Hindlimb muscle (tissue), 1 donor: ENCODE data around the gene SKAP1. TPM values are rescaled to one million over a fixed set of nuclear protein-coding genes. Genes with fewer than 3 reads are reported as not detected.
"Not testable (repeated sequence)": the region's sequence is repeated elsewhere in the genome, so short reads cannot be mapped to it uniquely, and the experiment has no call there.

Experiments
- DNase-seq: peaks from one replicate; pipeline ENCODE4 v3.0.0-alpha.2; 2013
- polyA plus RNA-seq: library from polyadenylated mRNA; unstranded; fragments of 120-200 nt; gene quantifications from one replicate; pipeline ENCODE4 v1.2.1, GENCODE V29; 2013; ENCODE audit not compliant: insufficient read length

The SKAP1 gene
- polyA plus RNA-seq, 1 donor, result 0.70 TPM

DNA sequence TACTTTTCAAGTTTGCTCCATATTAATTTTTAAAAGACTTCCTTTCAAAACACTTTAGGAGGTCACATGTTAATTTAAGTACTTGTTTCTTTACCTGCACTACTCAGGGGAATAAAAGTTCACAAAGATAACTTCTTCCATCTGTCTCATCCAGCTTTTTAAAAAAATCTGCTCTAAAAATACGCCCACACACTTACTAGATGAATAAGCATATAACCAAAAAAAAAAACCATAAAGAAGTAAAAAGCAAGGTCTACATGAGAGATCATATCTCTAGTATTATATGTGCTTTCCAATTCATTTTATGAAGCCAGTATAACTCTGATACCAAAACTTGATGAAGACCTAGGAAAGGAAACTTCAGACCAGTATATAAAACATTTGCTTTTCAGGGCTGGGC is 17.2 kb downstream of the SKAP1 start:
- DNase-seq, result no peak

DNA sequence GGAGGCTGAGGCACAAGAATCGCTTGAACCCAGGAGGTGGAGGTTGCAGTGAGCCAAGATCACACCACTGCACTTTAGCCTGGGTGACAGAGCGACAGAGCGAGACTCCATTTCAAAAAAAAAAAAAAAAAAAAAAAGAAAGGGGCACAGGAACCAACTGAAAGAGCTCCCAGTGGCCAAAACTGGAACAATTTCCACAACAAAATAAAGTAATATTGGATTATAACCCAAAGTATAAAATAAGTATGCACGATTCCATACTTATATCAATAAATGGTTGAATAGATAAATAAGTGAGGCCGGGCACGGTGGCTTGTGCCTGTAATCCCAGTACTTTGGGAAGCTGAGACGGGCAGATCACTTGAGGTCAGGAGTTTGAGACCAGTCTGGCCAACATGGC is 19.2 kb downstream of the SKAP1 start:
- not testable (repeated sequence) for DNase-seq

DNA sequence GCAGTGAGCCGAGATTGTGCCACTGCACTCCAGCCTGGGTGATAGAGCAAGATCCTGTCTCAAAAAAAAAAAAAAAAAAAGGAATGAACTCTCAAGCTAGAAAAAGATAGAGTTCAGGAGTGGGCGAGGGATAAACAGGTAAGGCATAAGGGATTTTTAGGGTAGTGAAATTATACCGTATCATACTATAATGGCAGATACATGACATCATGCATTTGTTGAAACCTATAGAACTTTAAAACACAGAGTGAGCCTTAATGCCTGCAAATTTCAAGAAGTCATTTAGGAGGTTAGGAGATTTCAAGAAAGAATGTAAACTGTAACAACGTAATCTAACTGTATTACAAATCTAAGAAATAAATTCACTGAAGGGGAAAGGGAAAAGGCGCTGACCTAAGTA is 20.4 kb downstream of the SKAP1 start:
- no peak for DNase-seq

DNA sequence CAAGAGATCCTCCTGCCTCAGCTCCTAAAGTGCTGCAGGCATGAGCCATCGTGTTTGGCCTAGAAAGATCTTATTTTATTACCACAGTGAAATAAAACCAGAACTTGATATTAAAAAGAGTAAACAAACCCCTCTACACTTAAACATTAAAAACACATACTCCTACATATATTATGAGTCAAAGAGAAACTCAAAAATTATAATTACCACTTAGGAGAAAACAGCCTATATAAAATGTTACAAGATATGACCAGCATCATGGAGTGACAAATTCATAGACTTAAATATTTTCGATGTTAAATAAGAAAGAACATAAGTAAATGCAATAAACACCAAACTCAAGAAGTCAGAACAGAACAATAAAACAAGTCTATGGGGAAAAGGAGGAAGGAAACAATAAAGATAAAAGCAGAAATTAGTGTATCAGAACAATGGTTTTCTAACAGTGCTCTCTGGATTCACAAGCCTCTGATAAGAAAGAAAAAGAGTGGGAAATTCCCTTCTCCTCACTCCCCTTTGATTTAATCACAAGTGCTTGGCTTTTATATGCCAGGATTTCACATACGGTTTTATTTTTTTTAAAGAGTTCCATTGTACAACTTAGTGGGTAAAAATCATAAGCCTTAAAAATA is 23.0 kb downstream of the SKAP1 start:
- no peak for DNase-seq

DNA sequence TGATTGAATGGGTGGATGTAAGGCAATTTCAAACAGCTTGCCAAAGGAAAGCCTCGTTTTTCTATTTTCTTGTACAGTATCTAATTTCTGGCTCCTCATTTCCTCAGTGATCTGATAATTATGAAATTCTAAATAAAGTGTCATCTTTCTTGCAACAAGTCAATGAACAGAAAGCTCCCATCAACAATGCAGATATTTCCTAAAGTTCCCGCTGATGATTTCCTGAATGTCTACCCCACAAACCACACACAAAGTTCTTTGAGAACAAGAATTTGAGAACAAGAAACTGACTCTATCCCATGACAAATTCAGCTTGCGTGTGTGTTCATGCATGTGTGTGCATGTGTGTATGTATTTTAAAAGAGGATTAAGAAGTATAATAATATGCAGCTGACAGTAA is 35.2 kb downstream of the SKAP1 start:
- DNase-seq, result no peak

DNA sequence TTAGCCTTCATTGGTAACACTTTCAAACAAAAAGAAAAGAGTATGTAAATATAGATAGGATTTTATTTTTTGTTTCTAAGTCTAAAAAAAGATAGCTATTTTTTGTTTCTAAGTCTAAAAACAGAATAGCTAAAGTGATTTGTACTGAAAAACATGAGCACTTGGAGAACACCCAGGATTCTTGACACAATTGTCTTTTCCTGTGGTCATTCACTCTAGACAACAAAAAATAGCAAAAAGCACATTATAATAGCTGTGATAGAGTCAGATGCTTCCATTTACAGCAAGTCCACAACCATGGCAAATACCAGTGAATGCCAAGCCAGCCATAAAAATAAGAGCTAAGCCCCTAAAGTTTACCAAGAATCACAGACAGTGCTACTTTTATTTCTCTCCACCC is 36.7 kb downstream of the SKAP1 start:
- no peak for DNase-seq

DNA sequence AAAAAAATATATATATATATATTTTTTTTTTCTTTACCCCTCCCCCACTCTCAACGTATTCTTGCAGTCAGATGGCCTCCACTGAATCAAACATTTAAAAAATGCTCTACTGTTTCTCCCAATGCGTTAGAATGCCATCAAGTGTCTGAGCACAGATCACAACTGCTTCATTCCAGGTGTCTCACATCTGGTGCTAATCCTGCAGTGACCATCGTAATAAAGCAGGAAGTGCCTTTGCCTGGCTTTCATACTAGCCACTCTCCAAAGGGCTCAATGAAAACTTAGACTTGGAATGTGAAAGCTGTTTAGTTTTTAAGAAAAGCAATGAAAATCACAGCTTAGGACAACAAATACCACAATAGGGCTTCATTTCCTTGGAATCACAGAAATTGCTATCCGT is 37.2 kb downstream of the SKAP1 start:
- DNase-seq, result no peak

DNA sequence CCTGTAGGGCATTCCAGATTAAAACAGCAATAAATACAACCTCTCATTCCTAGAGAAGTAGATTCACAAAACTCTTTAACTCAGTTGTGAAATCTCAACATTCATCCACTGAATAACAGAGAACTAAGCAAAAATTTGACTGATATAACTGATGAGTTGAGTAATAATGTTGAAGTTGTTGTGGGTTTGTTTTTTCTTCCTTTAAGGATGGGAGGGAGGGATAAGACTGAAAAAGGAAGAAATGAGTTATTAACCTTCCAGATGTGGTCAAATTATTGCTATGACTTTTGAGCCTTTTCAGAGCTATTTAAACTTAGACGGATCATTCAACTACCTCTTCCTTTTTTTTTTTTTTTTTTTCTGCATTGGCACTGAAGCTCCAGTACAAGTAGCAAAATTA is 38.6 kb downstream of the SKAP1 start:
- DNase-seq, result no peak

DNA sequence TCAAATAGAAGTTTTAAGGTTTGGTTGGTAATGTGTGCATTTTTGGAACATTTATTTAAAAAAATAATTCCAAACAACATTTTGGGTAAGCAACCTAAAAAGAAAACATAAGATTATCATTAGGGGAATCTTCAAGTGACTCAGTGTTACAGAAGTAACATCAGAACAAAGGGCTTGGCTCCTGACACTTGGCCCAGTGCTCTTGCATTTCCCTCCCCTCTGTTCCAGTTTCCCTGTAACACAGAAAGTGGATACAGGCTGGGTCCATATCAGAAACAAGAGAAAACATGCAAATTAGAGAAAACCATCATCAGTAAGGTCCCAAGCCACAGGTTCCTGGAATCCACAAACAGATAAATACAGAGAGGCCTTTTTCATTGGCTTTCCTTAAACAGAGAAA is 40.1 kb downstream of the SKAP1 start:
- DNase-seq, result no peak

DNA sequence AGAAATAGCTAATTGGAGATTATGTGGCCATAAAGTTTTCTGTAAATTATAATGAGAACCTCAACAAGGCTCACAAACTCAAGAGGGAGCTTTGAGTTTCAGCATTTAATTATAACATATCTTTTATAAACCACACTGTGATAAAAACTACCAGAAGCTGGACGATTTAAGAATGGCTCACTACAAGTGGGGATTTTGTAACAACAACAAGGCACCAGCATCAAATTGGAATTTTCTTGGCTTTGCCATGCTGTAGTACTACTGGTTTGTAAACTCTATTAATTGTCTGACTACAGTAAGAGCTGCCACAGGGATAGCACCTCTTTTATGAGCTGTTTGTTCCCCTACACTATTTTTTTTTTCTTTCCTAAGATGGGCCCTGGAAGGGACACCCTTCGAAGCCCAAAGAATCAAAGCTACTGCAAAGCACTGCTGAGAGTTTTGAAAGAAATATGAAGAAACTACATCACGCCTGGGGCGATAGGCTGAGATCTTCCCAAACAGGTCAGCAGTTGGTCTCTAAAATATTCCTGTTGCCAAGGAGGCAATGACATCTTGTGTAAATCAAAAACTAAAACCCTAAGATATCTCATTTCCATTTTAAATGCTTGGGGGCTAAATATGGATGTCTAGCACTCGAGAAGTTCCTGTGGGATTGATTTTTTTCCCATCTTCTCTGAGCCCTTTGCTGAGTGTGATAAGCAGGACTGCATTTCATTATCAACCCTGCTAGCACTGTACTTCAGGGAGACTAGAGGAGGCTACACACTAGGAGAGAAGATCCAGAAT is 40.9 kb downstream of the SKAP1 start:
- DNase-seq, result no peak

DNA sequence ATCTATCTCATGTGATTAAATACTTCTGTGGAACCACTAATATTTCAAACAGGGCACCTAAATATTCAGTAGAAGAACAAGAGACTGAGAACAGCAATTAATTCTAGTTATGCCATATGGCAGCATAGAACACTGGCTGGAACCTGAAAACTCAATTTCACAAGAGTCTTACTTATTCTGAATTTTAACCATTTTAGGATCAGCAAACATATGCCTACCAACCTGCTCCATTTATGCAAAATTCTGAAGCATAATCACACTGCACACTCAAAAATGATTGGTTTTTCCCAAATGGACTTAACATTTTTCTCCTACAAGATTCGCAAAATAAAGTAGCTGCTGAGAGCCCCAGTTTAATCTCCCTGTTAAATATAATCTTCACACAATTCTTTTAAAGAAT is 43.2 kb downstream of the SKAP1 start:
- DNase-seq, result no peak

DNA sequence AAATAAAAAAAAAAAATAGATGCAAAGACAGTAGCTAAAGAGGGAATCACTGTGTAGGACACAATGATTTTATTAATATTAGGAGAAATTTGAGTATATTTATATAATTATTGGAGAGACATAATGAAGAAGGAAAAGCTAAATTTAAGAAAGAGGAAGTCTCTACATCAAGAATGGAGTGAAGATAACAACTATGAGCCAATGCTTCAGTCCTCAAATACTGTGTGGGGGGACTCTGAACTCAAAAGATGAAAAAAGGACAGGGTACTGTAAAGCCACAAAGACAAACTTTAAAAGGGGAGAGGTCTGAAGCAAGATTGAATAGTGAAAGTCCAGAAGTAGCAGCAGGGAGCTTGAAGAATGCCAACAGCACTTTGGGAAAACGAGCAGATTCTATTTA is 44.7 kb downstream of the SKAP1 start:
- no peak for DNase-seq

DNA sequence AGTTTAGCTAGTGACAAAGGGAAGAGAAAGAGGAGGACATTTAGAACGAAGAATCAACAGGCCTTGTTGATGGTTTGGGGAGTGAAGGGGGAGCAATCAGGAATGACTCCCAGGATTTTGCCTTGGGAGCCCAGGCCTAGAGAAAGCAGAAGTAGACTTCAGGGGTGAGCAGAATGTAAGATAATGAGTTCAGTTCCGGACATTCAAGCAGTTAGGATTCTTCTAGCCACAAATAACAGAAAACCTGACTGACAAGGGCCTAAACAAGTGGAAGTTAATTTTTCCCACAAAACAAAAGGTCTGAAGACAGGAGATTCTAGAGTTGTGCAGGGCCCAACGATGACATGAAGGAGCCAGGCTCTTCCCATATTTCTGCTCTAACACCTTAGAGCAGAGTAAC is 45.9 kb downstream of the SKAP1 start:
- DNase-seq, result no peak

DNA sequence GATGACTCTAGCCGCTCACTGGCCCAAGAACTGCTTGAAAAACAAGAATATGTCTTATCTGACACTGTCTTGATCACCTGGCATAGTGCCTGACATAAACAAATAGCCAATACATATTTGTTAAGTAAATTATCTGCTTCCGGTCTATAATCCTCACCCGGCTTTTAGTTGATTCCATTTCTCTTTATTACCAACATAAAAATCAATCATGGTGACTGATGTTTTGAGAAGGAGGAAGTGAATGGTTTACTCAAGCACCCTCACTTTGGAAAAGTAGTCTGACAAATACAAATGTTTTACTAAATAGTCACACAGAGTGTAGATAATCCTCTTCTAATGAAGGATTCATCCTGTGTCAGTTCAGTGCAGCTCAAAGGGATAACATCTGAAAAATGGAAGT is 47.0 kb downstream of the SKAP1 start:
- DNase-seq, result no peak

DNA sequence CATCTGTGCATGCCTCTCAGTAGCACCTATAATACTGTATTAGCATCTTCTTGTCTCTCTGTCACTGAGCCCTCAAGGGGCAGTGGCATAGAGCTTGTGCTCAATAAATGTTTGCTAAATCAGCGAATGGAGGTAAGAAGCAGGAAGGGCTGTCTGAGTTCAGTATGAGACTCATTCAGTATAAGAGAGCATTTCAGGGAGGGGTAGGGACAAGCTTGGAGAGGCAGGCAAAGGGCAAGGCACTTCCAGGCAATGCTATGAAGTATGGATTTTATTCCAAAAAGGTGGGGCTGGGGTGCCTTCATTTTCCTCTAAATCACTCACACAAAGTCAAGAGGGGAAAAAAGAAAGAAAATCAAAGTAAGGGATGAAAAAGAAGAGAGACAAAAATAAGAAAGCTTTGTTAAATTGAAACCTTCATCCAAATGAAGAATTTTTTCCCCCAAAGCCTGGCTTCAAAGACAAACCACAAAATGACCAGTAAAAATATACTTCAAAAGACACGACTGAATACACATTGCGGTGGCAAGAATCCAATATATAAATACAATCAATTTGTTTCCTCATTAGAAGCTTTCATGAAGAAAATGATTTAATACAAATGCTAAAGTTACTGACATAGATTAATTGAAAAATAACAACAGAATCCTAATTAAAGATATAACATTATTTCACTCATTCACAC is 51.2 kb downstream of the SKAP1 start:
- no peak for DNase-seq

DNA sequence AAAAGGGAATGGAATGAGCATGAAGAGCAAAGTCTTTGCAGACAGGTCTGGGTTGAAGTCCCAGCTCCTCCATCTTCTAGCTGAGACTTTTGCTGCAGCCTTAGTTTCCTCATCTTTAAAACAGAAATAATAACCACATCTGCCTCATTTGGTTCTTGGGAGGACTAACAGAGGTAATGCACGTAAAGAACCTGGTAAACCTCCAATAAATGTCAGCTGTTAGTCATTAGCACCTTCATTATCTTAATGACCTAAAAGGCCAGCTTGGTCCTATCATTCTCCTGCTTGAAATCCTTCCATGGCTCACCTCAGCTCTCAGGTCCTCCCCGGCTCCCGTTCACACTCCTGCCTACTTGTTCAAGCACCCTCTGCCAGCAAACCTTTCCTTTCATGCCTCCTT is 51.8 kb downstream of the SKAP1 start:
- DNase-seq, result no peak

DNA sequence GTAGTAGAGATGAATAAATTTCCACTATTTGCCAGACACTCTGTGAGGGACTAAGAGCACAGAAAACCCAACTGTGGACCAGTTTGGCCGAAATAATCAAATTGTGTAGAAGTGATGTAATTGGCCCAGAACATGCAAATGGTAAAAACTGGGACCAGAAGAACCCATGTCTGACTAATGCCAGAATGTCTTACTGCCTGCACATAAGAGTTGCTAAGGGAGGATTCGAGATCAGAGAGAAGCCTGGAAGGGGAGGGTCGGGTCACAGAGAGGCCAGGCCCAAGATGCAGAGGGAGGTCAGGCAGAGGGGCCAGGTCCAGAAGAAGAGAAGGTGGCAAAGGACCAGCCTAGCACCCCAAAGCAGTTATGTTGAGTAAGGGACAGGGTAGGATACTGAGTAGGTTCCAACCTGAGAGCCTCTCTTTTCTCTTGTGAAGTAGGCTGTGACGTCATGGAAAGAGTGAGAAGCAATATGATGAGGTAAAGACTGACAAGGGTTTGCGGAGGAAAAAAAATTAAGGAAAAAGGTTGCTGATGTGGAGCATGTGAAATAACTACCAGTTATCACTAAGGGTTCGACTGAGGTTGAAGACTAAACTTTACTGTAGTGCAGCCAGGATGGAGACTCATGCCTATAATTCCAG is 53.2 kb downstream of the SKAP1 start:
- DNase-seq, result no peak

DNA sequence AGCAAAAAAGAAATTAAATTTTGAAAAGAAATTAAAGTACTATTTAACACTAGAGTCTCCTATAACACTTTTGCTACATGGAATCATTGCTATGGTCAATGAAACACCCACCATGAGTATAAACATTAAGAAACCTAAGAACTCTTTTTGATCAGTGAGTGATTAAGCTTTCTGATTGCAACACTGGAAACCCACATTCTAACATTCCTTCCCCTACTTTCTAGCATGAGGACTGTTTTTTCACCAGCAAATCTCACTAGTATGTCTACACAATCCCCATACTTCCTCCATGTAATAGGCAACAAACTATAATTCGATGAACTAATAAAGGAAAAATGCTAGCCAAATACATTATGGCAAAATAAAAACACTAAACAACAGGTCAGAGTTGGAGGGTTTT is 54.7 kb downstream of the SKAP1 start:
- DNase-seq, result no peak

DNA sequence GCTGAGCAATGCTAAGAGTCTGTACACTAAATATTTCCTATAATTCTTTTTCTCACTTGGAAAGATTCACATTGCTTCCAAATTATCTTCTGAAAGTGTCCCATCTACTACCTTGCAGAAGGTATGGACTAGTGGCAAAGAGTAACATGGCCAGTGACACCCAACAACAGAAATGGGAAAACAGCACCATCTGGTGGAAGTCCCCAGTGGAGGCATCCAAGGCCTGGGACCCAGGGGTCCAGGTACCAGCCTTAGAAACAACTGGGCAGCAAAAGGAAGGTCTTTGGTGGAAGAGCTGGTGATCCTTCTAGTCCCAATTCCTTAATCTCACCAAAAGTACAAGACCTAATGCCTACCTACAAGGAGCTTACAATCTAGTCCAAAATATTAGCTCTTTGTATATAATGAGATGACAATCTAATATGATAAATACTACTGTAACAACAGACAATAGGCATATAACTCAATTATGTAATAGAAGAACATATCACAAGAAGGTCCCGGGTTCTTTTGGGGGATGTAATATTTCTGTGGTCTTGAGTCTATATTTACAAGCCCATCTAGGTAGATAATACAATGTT is 55.3 kb downstream of the SKAP1 start:
- DNase-seq, result no peak

DNA sequence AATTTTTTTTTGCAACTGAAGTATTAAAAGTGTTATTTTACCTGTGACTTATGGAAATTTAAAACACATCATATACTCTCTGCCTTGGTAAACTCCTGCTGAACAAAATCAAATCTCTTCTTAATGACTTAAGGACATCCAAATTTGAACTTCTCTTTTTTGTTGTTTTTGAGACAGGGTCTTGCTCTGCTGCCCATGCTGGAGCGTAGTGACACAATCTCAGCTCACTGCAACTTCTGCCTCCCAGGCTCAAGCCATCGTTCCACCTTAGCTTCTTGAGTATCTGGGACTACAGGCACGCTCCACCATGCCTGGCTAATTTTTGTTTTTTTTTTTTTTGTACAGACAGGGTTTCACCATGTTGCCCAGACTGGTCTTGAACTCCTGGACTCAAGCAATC is 56.1 kb downstream of the SKAP1 start:
- DNase-seq, result no peak

DNA sequence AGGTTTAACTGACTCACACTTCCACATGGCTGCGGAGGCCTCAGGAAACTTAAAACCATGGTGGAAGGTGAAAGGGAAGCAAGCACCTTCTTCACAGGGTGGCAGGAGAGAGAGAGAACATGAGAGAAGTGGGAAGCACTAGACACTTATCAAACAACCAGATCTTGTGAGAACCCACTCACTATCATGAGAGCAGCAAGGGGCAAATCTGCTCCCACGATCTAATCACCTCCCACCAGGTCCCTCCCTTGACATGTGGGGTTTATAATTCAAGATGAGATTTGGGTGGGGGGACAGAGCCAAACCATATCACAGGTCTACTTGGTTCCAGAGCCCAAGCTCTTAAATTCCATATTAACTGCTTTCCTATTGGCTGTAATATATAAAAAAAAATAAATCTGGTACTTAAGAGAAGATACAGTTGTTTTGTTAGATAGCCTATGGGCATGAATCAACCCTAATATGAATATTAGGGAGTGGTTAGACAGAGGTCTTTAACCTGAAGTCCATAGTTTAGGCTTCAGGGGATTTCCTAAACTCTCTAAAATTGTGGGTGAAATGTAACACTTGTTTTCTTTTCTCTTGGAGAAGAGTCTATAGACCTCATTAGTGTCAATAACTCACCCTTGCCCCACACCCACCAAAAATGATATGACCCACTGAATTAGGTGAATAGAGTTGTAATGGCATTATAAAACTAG is 56.7 kb downstream of the SKAP1 start:
- no peak for DNase-seq

DNA sequence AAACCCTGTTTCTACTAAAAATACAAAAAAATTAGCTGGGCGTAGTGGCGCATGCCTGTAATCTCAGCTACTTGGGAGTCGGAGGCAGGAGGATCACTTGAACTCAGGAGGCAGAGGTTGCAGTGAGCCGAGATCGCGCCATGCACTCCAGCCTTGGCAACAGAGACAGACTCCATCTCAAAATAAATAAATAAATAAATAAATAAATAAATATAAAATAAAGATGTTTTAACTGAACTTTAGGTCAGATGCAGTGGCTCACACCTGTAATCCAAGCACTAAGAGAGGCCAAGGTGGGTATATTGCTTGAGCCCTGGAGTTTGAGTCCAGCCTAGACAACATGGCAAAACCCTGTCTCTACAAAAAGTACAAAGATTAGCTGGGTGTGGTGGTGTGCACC is 61.0 kb downstream of the SKAP1 start:
- not testable (repeated sequence) for DNase-seq
